ENCODE measurements around the gene CAPZA1.

The CAPZA1 gene

GRCh38 chr1:112711670-112712069 lies 92.0 kb downstream of the CAPZA1 start:
- no peak overlapping the region for H3K27ac ChIP-seq (ENCODE audit: low read depth, low read length)
- H3K4me1 ChIP-seq (ENCODE audit: control insufficient read depth in 5 of 5, insufficient read depth in 5 of 5, low read length in 5 of 5), result peaks cover 4 to 37% (median 35%) of the 10 kb centered on the region in 5 donors
- no peaks in the 10 kb centered on the region for H3K9me3 ChIP-seq (ENCODE audit: control insufficient read depth in 5 of 5, low read length in 5 of 5)
- no peaks in the 10 kb centered on the region for H3K36me3 ChIP-seq (ENCODE audit: control insufficient read depth in 5 of 5, insufficient read depth in 5 of 5, low read length in 5 of 5)
- H3K9ac ChIP-seq (ENCODE audit: low read length in 5 of 5), result no peak overlapping the region
- no peak overlapping the region for H3K4me3 ChIP-seq (ENCODE audit: low read depth in 1 of 5, low read length in 5 of 5)
- H3K27me3 ChIP-seq (ENCODE audit: control insufficient read depth in 5 of 5, insufficient read depth in 4 of 5, low read length in 5 of 5), result no peaks in the 10 kb centered on the region

- Histone ChIP-seq H3K9ac (ENCODE audit: low read length in 5 of 5) (no peak overlapping the region), H3K9me3 (ENCODE audit: control insufficient read depth in 5 of 5, low read length in 5 of 5) (no peaks in the 10 kb centered on the region), H3K27me3 (ENCODE audit: control insufficient read depth in 5 of 5, insufficient read depth in 4 of 5, low read length in 5 of 5) (no peaks in the 10 kb centered on the region), H3K27ac (ENCODE audit: low read depth, low read length) (no peak overlapping the region), H3K36me3 (ENCODE audit: control insufficient read depth in 5 of 5, insufficient read depth in 5 of 5, low read length in 5 of 5) (no peaks in the 10 kb centered on the region), H3K4me1 (ENCODE audit: control insufficient read depth in 5 of 5, insufficient read depth in 5 of 5, low read length in 5 of 5) (peaks cover 4 to 37% (median 35%) of the 10 kb centered on the region in 5 donors), H3K4me3 (ENCODE audit: low read depth in 1 of 5, low read length in 5 of 5) (no peak overlapping the region)
Observed at GRCh38 chr1:112712191-112712590, 92.6 kb downstream of the CAPZA1 start.

- Histone ChIP-seq H3K36me3 (ENCODE audit: control insufficient read depth in 5 of 5, insufficient read depth in 5 of 5, low read length in 5 of 5) (no peaks in the 10 kb centered on the region), H3K9me3 (ENCODE audit: control insufficient read depth in 5 of 5, low read length in 5 of 5) (no peaks in the 10 kb centered on the region), H3K9ac (ENCODE audit: low read length in 5 of 5) (no peak overlapping the region), H3K27ac (ENCODE audit: low read depth, low read length) (no peak overlapping the region), H3K4me3 (ENCODE audit: low read depth in 1 of 5, low read length in 5 of 5) (no peak overlapping the region), H3K4me1 (ENCODE audit: control insufficient read depth in 5 of 5, insufficient read depth in 5 of 5, low read length in 5 of 5) (peaks cover 4 to 32% (median 31%) of the 10 kb centered on the region in 5 donors), H3K27me3 (ENCODE audit: control insufficient read depth in 5 of 5, insufficient read depth in 4 of 5, low read length in 5 of 5) (no peaks in the 10 kb centered on the region)
Observed at GRCh38 chr1:112712701-112713128, 93.1 kb downstream of the CAPZA1 start.

GRCh38 chr1:112713466-112714312 lies 94.1 kb downstream of the CAPZA1 start:
- peak overlapping the region in 2 of 5 donors; percentile 29 to 43 for H3K9ac ChIP-seq (ENCODE audit: low read length in 5 of 5)
- H3K27me3 ChIP-seq (ENCODE audit: control insufficient read depth in 5 of 5, insufficient read depth in 4 of 5, low read length in 5 of 5), result no peaks in the 10 kb centered on the region
- H3K4me3 ChIP-seq (ENCODE audit: low read depth in 1 of 5, low read length in 5 of 5), result peak overlapping the region; percentile 38 to 77 (median 65)
- H3K27ac ChIP-seq (ENCODE audit: low read depth, low read length), result no peak overlapping the region
- peaks cover 4 to 32% (median 26%) of the 10 kb centered on the region in 5 donors for H3K4me1 ChIP-seq (ENCODE audit: control insufficient read depth in 5 of 5, insufficient read depth in 5 of 5, low read length in 5 of 5)
- no peaks in the 10 kb centered on the region for H3K9me3 ChIP-seq (ENCODE audit: control insufficient read depth in 5 of 5, low read length in 5 of 5)
- no peaks in the 10 kb centered on the region for H3K36me3 ChIP-seq (ENCODE audit: control insufficient read depth in 5 of 5, insufficient read depth in 5 of 5, low read length in 5 of 5)

GRCh38 chr1:112714313-112715263 lies 95.0 kb downstream of the CAPZA1 start:
- peaks cover 4 to 36% (median 30%) of the 10 kb centered on the region in 5 donors for H3K4me1 ChIP-seq (ENCODE audit: control insufficient read depth in 5 of 5, insufficient read depth in 5 of 5, low read length in 5 of 5)
- peak overlapping the region in 4 of 5 donors; percentile 19 to 43 (median 24) for H3K9ac ChIP-seq (ENCODE audit: low read length in 5 of 5)
- H3K9me3 ChIP-seq (ENCODE audit: control insufficient read depth in 5 of 5, low read length in 5 of 5), result no peaks in the 10 kb centered on the region
- no peaks in the 10 kb centered on the region for H3K36me3 ChIP-seq (ENCODE audit: control insufficient read depth in 5 of 5, insufficient read depth in 5 of 5, low read length in 5 of 5)
- no peak overlapping the region for H3K27ac ChIP-seq (ENCODE audit: low read depth, low read length)
- peaks cover 0 to 5% (median 0%) of the 10 kb centered on the region in 5 donors for H3K27me3 ChIP-seq (ENCODE audit: control insufficient read depth in 5 of 5, insufficient read depth in 4 of 5, low read length in 5 of 5)
- peak overlapping the region; percentile 31 to 77 (median 65) for H3K4me3 ChIP-seq (ENCODE audit: low read depth in 1 of 5, low read length in 5 of 5)

- Histone ChIP-seq H3K36me3 (ENCODE audit: control insufficient read depth in 5 of 5, insufficient read depth in 5 of 5, low read length in 5 of 5) (no peaks in the 10 kb centered on the region), H3K4me3 (ENCODE audit: low read depth in 1 of 5, low read length in 5 of 5) (peak within 1 kb of the TSS; percentile 65 to 77 (median 68)), H3K27ac (ENCODE audit: low read depth, low read length) (peak within 1 kb of the TSS; percentile 57), H3K9ac (ENCODE audit: low read length in 5 of 5) (peak within 1 kb of the TSS; percentile 5 to 68 (median 57)), H3K27me3 (ENCODE audit: control insufficient read depth in 5 of 5, insufficient read depth in 4 of 5, low read length in 5 of 5) (peaks cover 0 to 5% (median 3%) of the 10 kb centered on the region in 5 donors), H3K9me3 (ENCODE audit: control insufficient read depth in 5 of 5, low read length in 5 of 5) (no peaks in the 10 kb centered on the region), H3K4me1 (ENCODE audit: control insufficient read depth in 5 of 5, insufficient read depth in 5 of 5, low read length in 5 of 5) (peaks cover 4 to 36% (median 30%) of the 10 kb centered on the region in 5 donors)
Observed at GRCh38 chr1:112715264-112716053, 95.8 kb downstream of the CAPZA1 start, which contains the start of gene PPM1J. Gene PPM1J (minus strand): TSS chr1:112715332. CDS start chr1:112715301, 31 bp downstream.

- H3K4me3 ChIP-seq (ENCODE audit: low read depth in 1 of 5, low read length in 5 of 5), result peak overlapping the region; percentile 65 to 77 (median 68)
- H3K36me3 ChIP-seq (ENCODE audit: control insufficient read depth in 5 of 5, insufficient read depth in 5 of 5, low read length in 5 of 5), result no peaks in the 10 kb centered on the region
- H3K27me3 ChIP-seq (ENCODE audit: control insufficient read depth in 5 of 5, insufficient read depth in 4 of 5, low read length in 5 of 5), result peaks cover 0 to 5% (median 4%) of the 10 kb centered on the region in 5 donors
- peaks cover 4 to 36% (median 30%) of the 10 kb centered on the region in 5 donors for H3K4me1 ChIP-seq (ENCODE audit: control insufficient read depth in 5 of 5, insufficient read depth in 5 of 5, low read length in 5 of 5)
- no peaks in the 10 kb centered on the region for H3K9me3 ChIP-seq (ENCODE audit: control insufficient read depth in 5 of 5, low read length in 5 of 5)
- peak overlapping the region; percentile 57 for H3K27ac ChIP-seq (ENCODE audit: low read depth, low read length)
- peak overlapping the region in 4 of 5 donors; percentile 5 to 68 (median 60) for H3K9ac ChIP-seq (ENCODE audit: low read length in 5 of 5)
Observed at GRCh38 chr1:112716133-112716720, 96.6 kb downstream of the CAPZA1 start.

GRCh38 chr1:112717263-112717873 lies 97.7 kb downstream of the CAPZA1 start:
- peaks cover 0 to 9% (median 4%) of the 10 kb centered on the region in 5 donors for H3K27me3 ChIP-seq (ENCODE audit: control insufficient read depth in 5 of 5, insufficient read depth in 4 of 5, low read length in 5 of 5)
- no peak overlapping the region for H3K9ac ChIP-seq (ENCODE audit: low read length in 5 of 5)
- H3K4me1 ChIP-seq (ENCODE audit: control insufficient read depth in 5 of 5, insufficient read depth in 5 of 5, low read length in 5 of 5), result peaks cover 4 to 36% (median 30%) of the 10 kb centered on the region in 5 donors
- H3K36me3 ChIP-seq (ENCODE audit: control insufficient read depth in 5 of 5, insufficient read depth in 5 of 5, low read length in 5 of 5), result no peaks in the 10 kb centered on the region
- H3K4me3 ChIP-seq (ENCODE audit: low read depth in 1 of 5, low read length in 5 of 5), result no peak overlapping the region
- H3K9me3 ChIP-seq (ENCODE audit: control insufficient read depth in 5 of 5, low read length in 5 of 5), result no peaks in the 10 kb centered on the region
- no peak overlapping the region for H3K27ac ChIP-seq (ENCODE audit: low read depth, low read length)
